SW 1271 (cell line): ENCODE data around the gene USP12.
A peak's percentile ranks its signal among the peaks of the same experiment; 100 is the strongest.
"Not testable (repeated sequence)": the region's sequence is repeated elsewhere in the genome, so short reads cannot be mapped to it uniquely, and the experiment has no call there.

Experiments used
- DNase-seq, 2 experiments: peaks; one replicate each; lab custom pipeline; 2025; lab: John Stamatoyannopoulos, UW

The USP12 gene

DNA sequence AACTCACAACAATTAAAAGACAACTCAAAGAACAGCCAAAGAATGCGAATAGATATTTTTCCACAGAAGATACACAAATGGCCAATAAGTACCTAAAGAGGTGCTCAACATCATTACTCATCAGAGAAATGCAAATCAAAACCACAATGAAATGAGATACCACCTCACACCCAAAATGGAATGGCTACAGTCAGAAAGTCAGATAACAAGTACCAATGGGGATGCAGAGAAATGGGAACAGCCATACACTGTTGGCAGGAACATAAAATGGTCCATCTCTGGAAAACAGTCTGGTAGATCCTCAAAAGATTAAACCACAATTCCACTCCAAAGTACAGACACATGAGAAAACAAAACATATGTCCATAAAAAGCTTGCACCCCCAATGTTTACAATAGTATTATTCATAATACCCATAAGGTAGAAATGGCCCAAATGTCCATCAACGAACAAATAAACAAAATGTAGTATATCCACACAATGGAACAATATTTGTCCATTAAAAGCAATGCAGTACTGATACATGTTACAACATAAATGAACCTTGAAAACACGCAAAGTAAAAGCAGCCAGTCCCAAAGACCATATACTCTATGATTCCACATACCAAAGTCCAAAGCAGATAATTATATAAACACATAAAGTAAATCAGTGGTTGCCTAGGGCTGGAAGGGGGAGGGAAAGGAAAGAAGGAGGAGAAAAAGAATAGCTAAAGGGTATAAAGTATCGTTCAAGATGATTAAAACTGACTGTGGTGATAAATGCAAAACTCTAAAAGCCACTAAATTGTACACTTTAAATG lies 19.6 kb downstream of the USP12 start:
- DNase-seq: no peak

- no peak for DNase-seq
These were observed 21.9 kb downstream of the USP12 start for GRCh38 chr13:27149702-27150101.

DNA sequence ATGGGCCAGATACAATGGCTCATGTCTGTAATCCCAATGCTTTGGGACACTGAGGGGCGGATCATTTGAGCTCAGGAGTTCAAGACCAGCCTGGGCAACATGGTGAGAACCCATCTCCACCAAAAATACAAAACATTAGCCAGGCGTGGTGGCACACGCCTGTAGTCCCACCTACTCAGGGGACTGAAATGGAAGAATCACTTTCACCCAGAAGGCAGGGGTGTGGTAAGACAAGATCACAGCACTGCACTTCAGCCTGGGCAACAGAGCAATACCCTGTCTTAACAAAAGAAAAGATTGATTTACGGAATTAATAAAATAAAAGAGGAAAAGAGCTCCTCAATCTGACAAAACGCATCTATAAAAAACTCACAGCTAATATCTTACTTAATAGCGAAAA lies 22.7 kb downstream of the USP12 start:
- DNase-seq: no peak

DNA sequence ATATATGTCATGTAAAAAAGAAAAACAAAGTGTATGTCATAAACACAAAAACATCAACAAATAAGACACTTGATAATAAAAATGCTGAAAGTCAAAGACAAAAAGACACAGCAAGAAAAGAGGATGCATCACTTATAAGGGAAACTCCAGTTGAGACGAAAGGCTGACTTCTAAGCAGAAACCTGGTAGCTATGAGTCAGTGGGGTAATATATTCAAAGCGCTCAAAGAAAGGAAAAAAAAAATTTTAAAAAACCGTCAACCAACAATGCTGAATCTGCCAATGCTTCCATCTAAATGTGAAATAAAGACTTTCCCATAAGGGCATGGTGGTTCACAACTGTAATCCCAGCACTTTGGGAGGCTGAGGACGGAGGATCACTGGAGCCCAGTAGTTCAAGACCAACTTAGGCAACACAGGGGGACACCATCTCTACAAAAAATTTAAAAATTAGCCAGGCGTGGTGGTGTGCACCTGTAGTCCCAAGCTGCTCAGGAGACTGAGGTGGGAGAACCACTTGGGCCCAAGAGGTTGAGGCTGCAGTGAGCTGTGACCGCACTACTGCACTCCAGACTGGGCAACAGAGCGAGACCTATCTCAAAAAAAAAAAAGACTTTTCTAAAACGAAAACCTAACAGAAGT lies 24.0 kb downstream of the USP12 start:
- no peak for DNase-seq

DNA sequence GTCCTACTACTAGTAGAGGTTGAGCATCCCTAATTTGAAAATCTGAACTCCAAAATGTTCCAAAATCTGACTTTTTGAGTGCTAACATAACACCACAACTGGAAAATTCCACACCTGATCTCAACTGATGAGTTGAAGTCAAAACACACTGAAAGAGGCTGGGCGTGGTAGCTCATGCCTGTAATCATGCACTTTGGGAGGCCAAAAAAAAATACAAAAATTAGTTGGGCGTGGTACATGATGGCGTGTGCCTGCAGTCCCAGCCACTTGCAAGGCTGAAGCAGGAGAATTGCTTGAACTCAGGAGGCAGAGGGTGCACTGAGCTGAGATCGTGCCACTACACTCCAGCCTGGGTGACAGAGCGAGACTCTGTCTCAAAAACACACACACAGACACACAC lies 29.9 kb downstream of the USP12 start:
- DNase-seq: no peak

GRCh38 chr13:27141159-27141558 lies 30.5 kb downstream of the USP12 start:
- not testable (repeated sequence) for DNase-seq

- DNase-seq: no peak
These were observed 31.6 kb downstream of the USP12 start for GRCh38 chr13:27140060-27140459.

- no peak for DNase-seq
These were observed 32.0 kb downstream of the USP12 start for GRCh38 chr13:27139565-27139964.

GRCh38 chr13:27138457-27139093 lies 33.0 kb downstream of the USP12 start:
- DNase-seq: no peak

DNA sequence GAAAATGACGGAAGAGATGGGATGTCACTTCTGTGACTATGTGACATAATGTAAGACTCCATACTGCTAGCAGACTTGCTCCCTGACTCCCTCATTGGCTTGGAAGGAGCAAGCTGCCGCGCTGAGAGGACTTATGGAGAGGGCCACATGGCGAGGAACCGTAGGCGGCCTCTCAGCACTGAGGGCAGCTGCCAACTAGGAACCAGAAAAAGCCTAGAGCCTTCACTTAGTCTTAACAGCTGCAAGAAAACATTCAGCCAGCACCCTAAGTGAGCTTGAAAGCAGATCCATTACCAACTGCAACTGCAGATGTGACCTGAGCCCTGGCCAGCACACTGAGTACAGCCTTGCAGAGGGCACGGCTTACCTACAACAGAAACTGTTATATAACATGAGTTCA lies 33.9 kb downstream of the USP12 start:
- DNase-seq: no peak

GRCh38 chr13:27135023-27135422 lies 36.6 kb downstream of the USP12 start:
- DNase-seq: no peak

GRCh38 chr13:27133889-27134288 lies 37.7 kb downstream of the USP12 start:
- no peak for DNase-seq

DNA sequence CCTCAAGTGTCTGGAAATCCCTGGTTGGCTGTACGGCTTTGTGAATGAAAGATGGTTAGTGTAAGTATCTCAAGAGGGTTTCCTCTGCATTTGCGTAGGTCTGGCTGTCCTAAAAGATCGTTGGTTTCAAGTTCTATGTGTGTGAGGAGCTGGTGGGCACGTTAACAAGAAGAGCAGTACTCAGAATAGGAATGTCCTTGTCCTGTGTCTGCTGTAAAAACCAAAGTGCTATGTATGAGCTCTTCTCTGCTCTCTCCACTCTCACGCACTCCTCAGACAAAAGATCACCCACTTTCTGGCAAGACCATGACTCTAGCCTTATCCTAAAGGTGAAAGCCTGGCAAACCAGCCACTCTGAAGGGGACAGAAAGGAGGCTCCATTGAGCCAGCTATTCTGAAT lies 39.1 kb downstream of the USP12 start:
- DNase-seq: no peak

- DNase-seq: no peak
These were observed 39.7 kb downstream of the USP12 start for GRCh38 chr13:27131906-27132305.

DNA sequence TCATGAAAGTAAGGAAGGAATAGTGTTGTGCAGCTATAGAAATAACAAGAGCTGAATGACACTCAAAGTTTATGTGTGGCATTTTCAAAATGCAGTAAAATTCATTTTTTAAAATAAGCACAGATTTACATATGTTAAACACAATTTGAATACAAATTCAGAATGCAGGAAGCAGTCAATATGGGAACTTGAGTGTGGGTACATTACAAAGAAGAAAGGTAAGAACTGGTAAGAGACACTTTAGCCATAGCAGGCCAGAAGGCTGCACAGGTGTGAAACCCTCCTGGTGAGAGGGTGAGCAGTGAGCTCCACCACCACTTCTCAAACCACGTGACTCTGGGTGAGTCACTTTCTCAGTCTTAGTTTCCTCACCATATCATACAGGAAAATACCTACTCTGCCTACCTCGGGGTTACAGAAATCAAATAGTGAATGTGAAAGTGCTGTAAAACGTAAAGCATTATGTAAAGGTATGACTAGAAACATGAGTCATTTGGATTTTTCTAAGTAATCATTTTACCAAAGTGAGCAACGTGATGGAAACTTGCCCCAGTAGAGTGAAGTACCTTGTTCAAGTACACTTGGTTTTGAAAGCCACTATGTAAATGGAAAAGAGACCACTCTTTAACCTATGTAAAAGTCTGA lies 40.5 kb downstream of the USP12 start:
- DNase-seq: peak in 1 of 2 experiments; percentile 39

- DNase-seq: peak in 1 of 2 experiments; percentile 11
These were observed 41.2 kb downstream of the USP12 start for GRCh38 chr13:27130223-27130978.

DNA sequence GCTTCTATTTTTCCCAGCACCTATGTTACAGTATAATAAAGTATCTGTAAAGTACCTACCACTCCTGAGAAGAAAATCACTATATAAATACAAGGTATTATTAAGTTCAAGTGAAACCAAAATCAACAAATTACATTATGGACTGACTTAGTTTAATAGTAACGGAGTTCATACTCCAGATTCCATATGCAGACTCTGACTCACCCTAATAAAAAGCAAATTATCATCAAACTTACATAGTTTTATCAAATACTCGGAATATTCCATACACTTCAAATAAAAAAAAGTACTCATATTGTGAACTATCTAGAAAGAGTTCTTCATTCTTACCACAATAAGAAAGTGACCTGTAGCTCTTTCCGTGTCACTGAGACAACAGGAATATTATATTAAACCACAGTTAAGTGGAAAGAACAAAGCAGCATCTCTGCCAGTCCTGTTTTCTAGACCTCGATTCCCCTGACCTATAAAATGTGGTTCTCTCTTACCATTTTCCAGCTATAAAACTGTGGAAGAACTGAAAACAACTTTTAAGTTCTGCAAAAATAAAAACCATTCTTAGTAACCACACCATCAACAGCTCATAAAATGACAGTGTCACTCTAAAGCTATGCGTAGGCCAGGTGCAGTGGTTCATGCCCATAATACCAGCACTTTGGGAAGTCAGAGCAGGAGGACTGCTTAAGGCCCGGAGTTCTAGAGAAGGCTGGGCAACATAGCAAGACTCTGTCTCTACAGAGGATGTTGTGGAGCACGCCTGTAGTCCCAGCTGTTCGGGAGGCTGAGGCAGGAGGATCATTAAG lies 42.6 kb downstream of the USP12 start:
- DNase-seq: no peak

GRCh38 chr13:27126859-27127258 lies 44.8 kb downstream of the USP12 start:
- no peak for DNase-seq

GRCh38 chr13:27125357-27126282 lies 46.0 kb downstream of the USP12 start:
- peak; percentile 73 to 88 for DNase-seq

GRCh38 chr13:27124571-27124970 lies 47.0 kb downstream of the USP12 start:
- no peak for DNase-seq
